GM18505 (cell line): ENCODE data around the gene CHCHD10.

Experiments used
- ATAC-seq: cut with Tn5 transposase; IDR thresholded peaks from one replicate; pipeline ENCODE4 v1.9.1; 2021; ENCODE audit not compliant: unreplicated experiment
- POLR2A ChIP-seq: IDR thresholded peaks from 4 replicates; pipeline ENCODE4 v1.6.1; 2011; ENCODE audit warnings: borderline replicate concordance; ENCODE audit not compliant: insufficient read depth, insufficient read length; ENCODE audit errors: extremely low read depth

The CHCHD10 gene

DNA sequence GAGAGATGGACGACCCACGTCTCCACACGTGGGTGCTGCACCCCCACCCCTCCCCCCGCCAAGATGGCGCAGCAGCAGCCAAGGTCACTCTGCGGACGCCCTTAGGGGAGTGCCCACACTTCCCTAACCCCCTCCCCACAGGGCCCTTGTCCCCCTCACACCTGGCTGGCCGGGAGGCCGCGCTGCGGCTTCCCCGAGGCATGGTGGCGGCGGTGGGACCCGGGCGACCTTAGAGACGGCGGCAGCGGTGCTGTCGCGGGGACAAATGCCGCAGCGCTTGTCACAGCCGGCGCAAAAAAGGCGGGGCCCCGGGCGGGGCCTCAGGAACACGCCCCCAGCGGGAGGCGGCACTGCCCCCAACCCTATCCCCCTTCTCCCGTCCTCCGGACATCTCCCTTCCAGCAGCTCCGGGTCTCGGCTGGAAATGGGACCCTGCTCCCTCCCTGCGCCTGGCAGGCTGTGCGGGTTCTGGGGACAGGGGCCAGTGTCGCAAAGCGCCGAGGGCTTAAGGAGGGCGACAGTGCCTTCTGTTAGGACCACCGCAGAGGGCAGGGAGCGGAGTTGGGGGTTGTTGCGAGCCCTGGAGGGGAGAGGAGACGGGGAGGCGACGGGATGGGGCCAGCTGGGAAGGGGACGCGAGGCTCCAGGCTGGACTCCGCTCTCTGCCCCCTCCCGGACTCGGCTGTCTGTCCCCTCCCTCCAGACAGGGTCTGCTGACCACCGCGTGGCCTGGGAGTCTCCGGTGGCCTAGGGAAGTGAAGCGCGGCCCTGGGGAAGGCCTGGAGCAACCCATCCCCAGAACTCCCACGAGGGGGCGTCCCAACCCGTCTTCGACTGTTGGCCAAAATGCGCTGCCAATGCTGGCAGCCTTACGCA, at the start of gene CHCHD10:
Gene CHCHD10 (minus strand): TSS at position 300 of the 876 bp plus-strand sequence. CDS start 98 bp downstream, at position 202.
- peak; percentile 45 for ATAC-seq
- peak; percentile 80 for TF ChIP-seq POLR2A

- ATAC-seq = no peak
- no peak for TF ChIP-seq POLR2A
These were observed 49.4 kb upstream of the CHCHD10 start for GRCh38 chr22:23817146-23817545.

DNA sequence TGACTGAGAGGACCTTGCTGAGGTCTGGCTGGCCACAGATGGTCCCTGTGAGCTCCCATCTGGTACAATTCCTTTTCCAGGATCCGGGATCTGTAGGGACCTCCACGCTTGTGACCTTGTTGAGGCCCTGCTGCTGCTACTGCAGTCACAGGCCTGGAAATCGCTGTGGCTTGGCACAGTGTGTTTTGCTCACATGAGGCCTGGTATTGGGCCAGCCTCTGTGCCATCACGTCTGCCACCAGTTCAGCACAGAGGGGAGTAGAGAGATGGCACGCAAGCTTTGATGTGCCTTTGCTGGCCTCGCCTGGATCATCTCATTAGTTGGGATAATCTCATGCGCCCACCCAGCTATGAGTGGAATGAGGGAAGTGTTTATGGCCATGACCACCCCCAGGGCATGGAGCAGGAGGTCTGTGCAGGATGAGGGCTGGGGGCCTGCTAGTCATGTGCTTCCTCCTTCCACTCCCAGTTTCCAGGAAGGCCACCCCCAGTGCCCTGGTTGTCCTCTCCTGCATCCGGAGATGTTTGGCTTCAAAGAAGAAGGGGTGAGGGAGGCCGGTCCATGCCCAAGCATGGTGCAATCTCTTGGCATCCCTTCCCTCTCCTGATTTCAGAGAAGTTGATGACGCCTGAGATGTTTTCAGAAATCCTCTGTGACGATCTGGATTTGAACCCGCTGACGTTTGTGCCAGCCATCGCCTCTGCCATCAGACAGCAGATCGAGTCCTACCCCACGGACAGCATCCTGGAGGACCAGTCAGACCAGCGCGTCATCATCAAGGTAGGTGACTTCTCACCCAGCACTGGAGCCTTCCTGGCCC, 48.6 kb upstream of the CHCHD10 start:
- no peak for TF ChIP-seq POLR2A
- ATAC-seq = no peak

DNA sequence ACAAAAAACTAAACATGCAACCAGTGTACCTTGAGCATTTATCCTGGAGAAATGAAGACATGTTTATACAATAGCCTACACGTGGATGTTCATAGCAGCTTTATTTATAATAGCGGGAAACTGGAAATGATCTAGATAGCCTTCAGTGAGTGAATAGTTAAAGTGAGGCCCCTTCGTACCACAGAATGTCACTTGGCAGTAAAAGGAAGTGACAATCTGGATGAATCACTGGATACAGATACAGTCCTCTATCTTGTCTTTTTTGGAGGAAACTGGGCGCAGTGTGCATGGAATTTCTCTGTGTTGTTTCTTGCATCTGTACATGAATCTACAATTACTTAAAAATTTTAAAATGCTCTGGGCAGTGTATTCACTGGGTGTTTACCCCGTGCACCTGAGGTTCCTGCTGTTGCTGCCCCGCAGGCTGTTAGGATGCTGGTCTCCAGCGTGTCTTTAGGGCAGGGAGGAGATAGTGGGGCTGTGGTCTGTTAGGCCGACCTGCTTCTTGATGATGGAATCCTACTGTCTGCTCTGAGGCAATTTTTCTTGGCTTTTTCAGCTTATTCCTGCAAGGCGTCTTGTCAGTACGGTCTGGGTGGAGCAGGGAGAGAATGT, 47.9 kb upstream of the CHCHD10 start:
- TF ChIP-seq POLR2A = no peak
- ATAC-seq = no peak

DNA sequence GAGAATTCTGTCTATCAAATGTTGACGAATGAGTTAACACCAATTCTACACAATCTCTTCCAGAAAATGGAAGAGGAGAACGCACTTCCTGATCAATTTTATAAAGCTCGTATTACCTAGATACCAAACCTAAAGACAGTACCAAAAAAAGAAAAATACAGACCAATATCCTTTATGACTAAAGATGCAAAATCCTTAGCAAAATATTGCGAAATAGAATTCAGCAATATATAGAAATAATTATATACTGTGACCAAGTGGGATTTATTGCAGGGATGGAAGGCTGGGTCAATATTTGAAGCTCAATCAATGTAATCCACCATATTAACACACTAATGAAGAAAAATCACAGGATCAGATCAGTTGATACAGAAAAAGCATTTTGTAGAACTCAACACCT, 44.6 kb upstream of the CHCHD10 start:
- ATAC-seq = no peak
- TF ChIP-seq POLR2A = no peak

GRCh38 chr22:23806837-23807236, 39.1 kb upstream of the CHCHD10 start:
- no peak for TF ChIP-seq POLR2A
- no peak for ATAC-seq

DNA sequence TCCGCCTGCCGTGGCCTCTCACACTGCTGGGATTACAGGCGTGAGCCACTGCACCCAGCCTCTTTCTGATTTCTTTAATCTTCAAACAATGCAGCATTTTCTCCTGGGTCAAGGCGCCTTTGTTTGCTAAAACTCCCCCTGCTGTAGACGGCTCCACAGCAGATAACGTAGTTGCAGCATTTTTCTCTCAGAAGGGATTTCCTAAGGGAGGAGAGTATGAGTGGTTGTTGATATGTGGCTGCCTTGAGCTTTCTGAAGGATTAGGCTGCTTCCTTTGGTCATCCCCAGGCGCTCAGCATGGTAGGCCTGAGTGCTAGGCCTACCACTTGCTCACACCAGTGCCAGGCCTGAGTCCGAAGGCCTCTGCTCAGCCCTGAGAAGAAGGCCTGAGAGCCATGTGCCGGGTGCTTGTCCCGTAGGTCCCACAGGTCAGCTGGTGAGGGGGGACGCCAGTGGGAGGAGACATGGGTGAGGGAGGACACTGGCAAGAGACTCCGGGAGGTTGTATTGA, 37.1 kb upstream of the CHCHD10 start:
- TF ChIP-seq POLR2A = no peak
- no peak for ATAC-seq

- ATAC-seq = no peak
- no peak for TF ChIP-seq POLR2A
These were observed 35.4 kb upstream of the CHCHD10 start for GRCh38 chr22:23803001-23803819.

- no peak for ATAC-seq
- no peak for TF ChIP-seq POLR2A
These were observed 34.2 kb upstream of the CHCHD10 start for GRCh38 chr22:23801886-23802377.

DNA sequence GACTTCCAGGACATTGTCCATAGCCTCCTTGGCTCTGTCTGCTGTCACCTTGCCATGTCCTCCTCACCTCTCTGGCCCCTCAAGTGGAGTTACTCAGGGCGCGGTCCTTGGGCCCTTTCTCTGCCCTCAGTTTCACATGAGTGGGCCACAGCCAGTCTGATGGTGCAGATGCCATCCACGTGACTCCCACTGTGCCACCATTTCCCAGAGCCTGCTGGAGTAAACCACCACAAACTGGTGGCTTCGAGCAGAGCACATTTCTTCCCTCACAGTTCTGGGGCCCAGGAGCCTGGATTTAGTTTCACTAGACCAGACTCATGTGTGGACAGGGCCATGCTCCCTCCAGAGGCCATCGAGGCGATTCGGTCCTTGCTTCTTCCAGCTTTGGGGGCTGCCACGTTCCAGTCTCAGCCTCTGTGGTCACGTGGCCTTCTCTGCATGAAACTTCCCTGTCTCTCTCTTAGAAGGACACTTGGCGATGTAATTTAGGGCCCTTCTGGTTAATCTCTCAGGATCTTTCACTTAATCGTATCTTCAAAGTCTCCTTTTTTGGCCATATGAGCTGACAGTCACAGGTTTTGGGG, 33.6 kb upstream of the CHCHD10 start:
- peak; percentile 6 for TF ChIP-seq POLR2A
- ATAC-seq = no peak

GRCh38 chr22:23800297-23801237, 32.8 kb upstream of the CHCHD10 start:
- ATAC-seq = peak; percentile 58
- TF ChIP-seq POLR2A = peak; percentile 33
